T-helper 1 cell (primary cell): ENCODE data around the gene WNT8A.
"Not testable (repeated sequence)": the region's sequence is repeated elsewhere in the genome, so short reads cannot be mapped to it uniquely, and the experiment has no call there.

Source experiments
- DNase-seq, 5 donors: peaks; one replicate each; pipeline ENCODE4 v3.0.0-alpha.2; 2012 to 2020
- total RNA-seq, 4 donors: gene quantifications; one replicate each; lab custom pipeline; 2026; lab: John Stamatoyannopoulos, UW

Gene WNT8A, protein sequence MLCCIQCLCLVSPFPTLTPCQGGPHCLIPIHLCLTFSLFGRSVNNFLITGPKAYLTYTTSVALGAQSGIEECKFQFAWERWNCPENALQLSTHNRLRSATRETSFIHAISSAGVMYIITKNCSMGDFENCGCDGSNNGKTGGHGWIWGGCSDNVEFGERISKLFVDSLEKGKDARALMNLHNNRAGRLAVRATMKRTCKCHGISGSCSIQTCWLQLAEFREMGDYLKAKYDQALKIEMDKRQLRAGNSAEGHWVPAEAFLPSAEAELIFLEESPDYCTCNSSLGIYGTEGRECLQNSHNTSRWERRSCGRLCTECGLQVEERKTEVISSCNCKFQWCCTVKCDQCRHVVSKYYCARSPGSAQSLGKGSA
- total RNA-seq = 0 to 0.15 (median 0) reads per million in 4 donors

DNA sequence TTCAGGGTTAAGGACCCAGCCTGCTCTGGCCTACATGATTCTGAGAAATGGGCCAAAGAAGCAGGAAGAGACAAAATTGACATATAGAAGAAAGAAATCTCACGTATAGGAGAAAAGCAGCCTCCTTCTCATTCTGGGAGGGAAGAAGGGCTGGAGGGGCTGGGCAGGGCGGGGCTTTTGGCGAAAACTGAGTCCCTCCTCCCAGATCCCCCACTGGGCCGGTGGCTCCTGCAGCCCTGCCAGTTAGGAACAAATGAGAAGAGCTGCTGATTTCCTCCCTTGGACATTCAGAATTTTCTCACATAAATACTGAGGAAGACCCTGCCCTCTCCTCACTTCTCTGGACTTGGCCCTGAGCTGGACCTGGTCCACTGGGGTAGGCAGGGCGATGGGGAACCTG, at the start of gene WNT8A:
Gene WNT8A (plus strand): TSS at position 332 of the 400 bp plus-strand sequence. CDS start 95 bp downstream, outside the sequence.
- DNase-seq = no peak

DNA sequence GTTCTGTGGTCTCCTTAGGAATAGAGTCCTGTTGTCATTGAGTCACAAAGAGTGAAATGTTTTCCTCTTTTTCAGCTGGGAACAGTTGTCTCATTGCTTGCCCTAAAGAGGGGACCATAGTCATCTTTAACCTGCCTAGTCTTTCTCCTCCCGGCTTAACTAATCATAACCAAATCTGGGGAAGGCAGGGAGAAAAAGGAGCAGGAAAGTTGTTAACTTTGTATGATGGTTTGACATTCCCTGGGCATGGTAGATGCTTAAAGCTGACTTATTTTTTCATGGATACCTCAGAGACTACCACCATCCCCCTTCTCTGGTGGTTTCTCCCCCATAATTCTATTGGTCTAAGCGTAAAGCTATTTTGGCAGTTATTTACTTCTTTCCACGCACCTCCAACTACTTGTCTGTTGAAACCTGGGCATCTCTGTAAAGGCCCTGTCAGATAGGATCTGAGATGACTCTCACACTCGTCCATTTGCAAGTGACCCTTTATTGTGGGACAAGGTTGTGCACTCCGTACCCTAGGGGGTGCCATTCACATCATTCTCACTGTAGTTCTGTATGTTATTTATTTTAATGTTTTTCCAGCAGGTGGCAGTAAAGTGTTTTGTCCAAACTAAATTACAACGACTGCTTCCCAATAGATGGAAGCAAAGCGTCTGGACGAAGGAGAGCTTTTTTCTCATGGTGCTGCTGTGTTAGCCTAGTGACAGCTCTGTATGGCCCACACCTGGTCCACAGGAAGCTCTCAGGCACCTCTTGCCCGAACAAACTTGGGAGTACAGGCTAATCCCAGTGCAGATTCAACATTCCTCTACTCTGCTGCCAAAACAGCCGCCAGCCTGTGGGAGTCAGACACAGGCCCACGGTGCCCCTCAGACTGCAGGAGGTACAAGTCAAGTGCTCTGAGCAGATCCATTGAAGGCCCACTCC, 48.0 kb upstream of the WNT8A start:
- DNase-seq = peak; percentile 19 to 83 (median 50)

DNA sequence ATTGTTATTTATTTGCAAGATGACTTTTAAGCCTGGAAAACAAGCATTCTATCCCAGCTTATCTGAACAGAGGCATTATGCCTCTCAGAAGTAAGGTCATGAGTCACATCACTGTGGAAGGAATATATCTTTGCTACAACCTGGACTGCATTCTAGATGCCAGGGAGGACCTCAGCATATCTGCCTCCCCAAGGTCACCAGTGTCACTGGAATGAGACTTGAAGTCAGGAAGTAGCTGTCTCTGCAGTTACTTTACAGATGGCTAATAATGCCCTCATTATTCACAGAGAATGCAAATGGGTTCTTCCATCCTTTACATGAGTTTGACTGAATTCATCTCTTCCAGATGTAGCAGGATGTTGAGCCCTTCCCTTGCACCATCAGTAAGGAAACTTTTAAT, 46.6 kb upstream of the WNT8A start:
- no peak for DNase-seq

DNA sequence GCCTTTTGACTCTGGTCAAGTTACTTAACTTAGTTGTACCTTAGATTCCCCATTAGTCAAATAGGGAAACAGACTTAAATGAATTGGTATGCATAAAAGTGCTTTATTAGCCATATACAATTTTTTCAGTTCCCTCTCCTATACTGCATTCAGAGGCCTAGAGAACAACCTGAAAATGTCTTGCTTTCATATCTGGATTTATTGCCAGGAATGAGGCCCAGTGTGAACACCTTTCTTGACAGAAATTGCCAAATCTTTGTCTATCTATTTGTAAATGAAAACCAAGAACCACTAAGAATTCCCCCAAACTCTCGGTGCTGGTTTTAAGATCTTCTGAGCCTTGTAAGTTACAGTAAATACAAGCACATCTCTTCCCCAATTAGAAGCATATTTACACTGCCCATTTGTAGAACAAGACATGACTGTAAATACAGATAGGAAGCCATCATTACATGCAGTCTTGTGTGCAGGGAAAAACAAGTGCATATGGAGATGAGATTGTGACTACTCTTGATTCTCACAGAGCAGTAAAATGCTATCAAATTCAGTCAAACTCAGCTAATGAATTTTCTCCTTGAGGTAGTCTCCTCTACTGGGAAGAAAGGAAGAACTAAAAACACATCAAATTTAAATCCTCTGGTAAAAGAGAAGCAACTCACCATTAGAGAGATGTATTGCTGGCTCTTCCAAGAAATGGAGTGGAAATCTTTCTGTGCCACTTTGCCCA, 45.8 kb upstream of the WNT8A start:
- DNase-seq = no peak

DNA sequence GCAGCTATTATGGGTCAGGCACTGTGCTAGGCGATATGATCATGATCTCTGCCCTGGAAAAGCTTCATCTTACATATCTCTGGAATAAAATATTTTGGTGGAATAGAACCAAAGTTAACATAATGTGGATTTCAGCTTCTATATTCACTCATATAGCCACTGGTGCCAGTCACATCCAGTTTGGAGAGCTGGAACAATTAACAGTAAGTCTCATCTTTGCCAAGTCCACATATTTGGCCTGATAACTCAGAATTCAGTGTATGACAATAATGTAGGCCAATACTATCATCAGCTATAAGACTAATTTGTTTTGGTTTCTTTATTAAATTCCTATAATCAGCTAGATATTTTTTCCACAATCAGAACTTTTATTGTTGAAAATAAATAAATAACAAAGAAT, 45.0 kb upstream of the WNT8A start:
- DNase-seq = no peak

DNA sequence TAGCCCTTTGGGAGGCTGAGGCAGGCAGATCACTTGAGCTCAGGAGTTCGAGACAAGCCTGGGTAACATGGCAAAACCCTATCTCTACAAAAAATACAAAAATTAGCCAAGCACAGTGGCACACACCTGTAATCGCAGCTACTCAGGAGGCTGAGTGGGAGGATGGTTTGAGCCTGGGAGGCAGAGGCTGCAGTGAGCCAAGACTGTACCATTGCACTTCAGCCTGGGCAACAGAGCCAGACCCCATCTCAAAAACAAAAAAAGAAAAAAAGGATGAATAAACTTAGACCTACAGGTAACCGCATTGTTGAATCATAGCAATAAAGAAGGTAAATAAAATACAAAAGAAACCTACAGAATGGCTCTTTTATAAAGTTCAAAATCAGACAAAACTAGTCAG, 38.5 kb upstream of the WNT8A start:
- not testable (repeated sequence) for DNase-seq

DNA sequence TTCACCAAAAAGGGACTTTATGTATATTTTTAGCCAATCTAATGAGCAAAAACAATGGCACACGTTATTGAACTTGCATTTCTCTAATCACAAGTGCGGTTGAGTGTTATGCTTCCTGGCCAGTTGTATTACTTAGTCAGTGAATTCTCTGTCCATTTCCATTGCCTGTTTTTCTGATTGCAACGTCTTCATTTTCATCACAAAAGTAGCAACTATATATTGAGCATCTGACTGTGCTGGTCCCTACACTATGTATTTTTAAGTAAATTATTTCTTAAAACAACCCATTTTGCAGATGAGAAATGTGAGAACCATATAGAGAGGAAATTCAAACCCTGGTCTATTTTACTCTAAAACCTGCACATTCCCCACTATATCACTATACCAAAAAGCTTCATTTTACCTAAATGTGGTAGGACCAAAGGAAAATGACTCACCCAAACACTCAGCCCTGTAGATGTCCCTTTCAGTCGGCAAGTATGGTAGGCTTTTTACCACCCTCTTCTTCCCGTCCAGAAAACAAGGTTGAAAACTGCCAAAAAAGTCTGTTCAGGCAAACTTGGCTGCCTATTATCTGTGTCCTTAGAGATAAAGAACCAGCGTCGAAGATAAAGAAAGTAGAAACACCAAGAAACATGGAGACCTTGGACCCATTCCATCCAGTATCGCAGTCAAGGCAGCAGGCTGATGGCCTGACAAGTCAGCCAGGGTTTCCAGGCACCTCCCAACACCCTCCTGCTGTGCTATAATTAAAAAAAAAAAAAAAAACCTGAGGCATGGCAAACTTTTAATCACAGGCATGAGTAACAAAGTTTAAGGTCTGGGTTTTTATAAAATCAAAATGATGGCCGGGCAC, 32.2 kb upstream of the WNT8A start:
- DNase-seq = no peak

DNA sequence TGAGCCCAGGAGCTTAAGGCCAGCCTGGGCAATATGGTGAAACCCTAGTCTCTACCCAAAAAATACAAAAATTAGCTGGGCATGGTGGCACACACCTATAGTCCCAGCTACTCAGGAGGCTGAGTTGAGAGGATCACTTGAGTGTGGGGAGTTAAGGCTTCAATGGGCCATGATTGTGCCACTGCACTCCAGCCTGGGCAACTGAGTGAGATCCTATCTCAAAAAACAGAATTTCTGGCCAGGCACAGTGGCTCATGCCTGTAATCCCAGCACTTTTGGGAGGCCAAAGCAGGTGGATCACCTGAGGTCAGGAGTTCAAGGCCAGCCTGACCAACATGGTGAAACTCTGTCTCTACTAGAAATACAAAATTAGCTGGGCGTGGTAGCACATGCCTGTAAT, 31.1 kb upstream of the WNT8A start:
- DNase-seq = not testable (repeated sequence)

DNA sequence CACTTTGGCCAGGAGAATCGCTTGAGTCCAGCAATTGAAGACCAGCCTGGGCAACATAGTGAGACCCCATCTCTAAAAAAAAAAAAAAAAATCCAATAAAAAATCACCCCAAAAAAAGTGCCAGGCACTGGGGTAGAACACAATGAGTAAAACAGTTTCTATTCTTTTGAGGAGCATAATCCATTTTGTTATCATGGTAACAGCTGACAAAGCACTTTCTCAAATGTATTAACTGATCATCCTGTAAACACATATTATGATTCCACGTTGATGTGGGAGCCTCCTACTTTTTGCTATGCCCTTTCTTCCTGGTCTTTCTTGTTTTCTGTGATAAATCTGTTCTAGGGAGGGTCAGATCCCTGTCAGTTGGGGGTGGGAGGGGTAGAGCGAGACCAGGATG, 30.3 kb upstream of the WNT8A start:
- no peak for DNase-seq

DNA sequence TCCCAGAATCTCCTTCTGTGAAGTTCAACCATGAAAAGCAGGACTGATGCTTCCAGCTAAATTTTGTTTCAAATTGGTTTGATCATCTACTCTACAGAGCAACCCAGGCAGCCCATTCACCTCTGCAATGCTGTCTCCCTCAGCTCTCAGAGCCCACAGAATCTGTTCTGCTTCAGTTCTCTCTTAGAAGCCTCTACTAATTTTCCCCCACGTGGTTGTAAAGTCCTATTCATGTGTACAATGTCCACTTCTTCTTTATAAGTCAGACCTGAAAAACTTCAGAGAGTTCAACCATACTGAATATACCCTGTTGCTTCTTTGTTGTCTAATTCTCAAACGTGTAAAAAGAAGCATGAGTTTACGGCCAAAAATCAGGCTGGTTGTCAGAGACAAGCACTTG, 29.6 kb upstream of the WNT8A start:
- DNase-seq = no peak

DNA sequence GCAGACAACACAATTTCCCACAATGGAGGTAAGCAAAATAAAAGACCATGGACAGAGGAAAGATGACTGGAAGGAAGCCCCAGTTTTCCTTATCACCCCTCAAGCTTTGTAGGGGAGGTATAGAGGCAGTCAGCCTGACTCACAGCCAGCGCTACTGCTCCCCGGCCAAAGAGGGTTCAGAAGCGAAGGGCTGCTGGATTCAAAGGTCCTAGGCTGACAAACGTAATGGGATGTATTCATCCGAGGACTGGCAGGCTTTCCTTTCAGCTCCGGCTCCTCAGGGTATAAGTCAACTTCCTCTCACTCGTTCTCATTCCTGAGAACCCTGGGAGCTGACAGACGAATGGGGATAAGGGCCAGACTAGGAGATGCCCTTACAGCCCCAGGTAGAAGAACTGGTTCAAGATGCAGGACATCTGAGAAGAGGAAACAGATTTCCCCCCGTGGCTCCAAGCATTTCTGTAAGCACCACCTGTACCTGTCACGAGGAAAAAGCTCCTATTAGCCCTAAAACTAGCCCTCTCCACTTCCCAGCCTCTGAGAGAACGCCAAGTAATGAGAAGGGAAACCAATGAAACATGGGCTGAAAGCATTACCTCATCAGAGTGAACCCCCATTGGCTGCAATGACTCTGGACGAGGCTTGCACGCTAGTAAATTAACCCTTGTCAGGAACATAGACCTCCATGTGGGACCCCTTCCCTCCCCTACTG, 28.8 kb upstream of the WNT8A start:
- no peak for DNase-seq

DNA sequence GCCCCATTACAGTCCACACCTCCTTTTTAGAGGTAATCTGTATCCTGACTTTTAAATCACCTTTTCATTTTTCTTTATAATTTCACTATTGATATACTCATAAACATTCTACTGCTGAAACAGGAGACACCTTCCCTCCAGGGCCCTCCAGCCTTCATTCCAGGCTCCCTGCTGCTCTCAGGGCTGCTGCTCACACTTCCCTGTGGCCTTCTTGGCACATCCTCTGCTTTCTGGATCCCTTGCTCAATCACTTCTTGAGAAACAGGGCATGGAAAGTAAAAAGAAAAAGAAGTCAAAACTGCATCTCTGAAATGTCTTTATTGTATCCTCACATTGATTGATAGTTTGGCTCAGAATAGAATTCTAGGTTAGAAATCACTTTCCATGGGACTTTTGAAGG, 19.3 kb upstream of the WNT8A start:
- no peak for DNase-seq

DNA sequence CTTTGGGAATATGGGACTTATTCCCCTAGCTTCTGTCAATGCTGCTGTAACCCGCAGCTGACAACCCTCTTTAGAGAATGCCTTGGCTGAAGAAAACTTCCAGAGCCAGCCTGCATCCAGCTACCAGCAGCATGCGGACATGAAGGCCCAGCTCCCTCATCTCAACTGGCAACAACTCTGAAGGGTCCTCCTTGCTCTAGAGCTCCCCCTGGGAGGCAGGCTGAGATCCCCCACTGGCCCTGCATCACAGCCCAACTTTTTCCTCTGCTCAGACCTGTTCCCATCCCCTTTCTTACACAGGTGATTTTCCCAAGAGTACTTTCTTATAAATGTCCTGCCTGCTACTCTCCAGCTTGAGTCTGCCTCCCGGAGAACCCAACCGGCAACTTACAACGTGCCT, 18.7 kb upstream of the WNT8A start:
- DNase-seq = no peak

DNA sequence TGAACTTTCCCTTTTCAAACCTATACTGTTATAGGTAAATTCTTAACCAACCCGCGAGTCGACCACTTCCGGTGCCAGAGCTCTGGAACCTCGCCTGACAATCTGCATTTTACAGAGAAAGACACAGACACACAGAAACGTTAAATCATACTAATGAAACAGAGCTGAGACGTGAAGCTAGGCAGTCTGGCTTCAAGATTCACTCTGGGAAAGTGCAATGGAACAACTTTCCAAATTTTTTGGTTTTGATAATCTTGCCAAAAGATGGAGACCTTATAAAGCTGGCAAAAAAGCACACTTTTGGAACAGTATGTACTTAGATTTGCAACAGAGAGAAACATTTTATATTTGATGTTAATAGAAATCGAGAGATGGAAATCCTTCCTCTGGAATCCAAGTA, 15.9 kb upstream of the WNT8A start:
- DNase-seq = no peak

DNA sequence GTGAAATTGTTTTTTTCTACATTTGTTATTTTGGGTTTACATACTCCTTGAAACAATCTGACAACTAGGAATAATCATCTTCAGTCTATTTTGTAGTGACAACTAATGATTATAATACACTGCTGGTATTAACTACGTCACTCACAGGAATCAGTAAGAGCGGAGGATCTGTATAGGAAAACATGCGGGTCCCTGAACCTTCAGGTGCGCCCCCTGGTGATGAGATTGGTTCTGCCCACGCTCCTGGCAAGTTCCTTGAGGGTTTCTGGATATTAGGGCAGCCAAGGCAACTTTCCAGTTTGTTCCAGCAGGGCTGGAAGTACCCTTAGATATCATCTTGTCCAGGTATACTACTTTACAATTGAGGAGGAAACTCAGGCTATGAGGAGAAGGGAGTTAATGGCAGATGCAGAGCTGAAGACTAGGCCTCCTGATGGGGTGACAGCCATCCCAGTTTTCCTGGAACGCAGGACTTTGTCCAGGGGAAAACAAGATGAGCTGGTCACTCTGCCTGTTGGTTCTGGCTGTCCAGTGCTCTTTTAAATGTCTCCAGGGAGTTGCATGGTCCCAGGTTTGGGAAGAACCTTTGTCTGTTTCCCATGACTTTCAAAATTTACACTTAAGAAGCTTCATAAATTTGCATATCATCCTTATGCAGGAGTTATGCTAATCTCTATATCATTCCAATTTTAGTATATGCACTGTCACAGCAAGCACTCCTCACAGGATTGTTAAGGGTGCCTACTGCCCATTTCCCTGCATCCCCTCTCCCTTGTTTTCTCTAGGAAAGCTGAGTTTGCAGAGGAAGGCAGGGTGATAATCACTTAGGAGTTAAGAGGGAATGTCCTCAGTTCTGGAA, 14.9 kb upstream of the WNT8A start:
- peak; percentile 26 to 67 (median 46) for DNase-seq

DNA sequence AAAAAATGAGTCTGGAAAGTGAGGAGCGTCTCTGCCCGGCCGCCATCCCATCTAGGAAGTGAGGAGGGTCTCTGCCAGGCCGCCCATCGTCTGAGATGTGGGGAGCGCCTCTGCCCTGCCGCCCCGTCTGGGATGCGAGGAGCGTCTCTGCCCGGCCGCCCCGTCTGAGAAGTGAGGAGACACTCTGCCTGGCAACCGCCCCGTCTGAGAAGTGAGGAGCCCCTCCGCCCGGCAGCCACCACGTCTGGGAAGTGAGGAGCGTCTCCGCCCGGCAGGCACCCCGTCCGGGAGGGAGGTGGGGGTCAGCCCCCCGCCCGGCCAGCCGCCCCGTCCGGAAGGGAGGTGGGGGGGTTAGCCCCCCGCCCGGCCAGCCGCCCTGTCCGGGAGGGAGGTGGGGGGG, 13.8 kb upstream of the WNT8A start:
- not testable (repeated sequence) for DNase-seq

DNA sequence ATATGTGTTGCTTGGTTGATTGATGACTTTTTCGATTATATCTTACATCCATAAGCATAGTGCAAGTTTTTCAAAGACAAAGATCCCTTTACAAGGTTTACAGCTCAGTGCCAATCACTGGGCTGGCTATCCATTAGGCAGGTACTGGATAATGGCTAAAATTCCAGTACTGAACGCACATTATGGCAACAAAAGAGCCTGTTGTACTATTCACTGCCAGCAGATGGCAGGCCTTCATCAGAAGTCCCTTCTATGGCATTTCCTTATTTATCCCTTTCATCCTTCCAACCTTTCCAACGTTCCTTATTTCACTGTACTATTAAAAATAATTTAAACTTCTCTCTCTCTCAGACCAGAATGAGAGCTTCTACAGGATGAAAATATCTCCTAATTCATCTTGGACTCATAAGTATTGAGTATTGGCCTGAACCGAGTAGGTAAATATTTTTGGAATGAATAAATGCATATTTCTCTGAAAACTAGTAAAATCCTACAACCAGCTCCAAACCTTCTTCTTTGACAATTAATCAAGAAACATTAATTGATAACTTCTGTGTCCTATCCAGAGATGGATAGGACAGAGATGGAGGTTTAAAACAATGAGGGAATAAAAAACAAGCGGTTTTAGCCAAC, 6.7 kb upstream of the WNT8A start:
- peak in 4 of 5 donors; percentile 18 to 33 (median 26) for DNase-seq

DNA sequence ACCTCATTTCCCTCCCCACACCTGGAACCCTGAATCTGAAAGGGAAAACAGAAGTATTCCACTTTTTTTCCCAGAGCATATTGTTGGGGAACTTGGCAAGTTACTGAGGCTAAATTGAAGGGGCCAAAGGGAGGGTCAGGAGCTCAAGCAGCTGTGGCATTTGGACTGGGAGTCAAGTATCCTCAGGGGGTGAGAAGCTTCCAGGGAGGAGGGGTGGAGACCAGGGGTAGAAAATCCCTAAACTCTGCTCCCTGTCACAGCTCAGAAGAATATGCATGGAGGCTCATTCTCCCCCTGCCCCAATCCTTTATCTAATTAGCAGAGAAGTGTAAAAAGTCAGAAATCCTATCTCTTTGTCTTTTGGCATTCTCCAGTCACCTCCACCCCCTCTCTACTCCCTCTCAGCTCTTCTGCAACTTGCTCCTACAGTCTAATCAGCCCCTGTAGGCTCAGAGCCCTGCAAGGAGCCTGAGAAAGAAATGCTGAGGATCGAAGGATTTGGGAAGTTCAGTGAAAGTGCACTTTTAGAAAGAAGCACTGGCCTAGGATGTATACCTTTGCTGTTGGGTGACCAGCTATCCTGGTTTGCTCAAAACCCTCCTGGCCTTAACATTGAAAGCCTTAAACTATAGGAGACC, 5.7 kb upstream of the WNT8A start:
- DNase-seq = no peak

DNA sequence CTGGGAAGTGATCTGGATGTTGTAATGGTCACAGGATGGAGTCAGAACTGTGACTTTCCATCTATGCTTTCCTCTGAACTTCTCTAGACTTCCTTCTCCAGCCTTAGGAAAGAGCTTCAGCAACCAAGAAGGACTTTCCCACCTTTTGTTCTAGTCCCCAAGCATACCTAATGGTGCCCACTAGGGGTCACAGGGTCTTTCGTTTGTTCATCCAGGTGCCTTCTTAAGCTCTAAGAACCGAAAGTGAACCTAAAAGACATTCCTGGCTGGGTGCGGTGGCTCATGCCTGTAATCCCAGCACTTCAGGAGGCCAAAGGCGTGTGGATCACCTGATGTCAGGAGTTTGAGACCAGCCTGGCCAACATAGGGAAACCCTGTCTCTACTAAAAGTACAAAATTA, 1.8 kb upstream of the WNT8A start:
- no peak for DNase-seq
